K562 (cell line): ENCODE results near the gene ANK3. TPM values are rescaled to one million over a fixed set of nuclear protein-coding genes. Genes with fewer than 3 reads are reported as not detected.

Experiments
- ATF7 ChIP-seq: fragments of 450-650 bp; IDR thresholded peaks from 2 replicates; pipeline ENCODE4 v1.7.1; 2014; ENCODE audit warnings: mild to moderate bottlenecking, moderate library complexity
- C11orf30 ChIP-seq: fragments of 450-650 bp; IDR thresholded peaks from 2 replicates; pipeline ENCODE4 v1.6.1; 2016; ENCODE audit warnings: low read depth, mild to moderate bottlenecking
- CEBPB ChIP-seq: fragments of 450-650 bp; IDR thresholded peaks from 2 replicates; pipeline ENCODE4 v1.6.1; 2016; ENCODE audit warnings: missing genetic modification characterization, missing compliant biosample characterization
- DIDO1 ChIP-seq: fragments of 450-650 bp; IDR thresholded peaks from 2 replicates; pipeline ENCODE4 v1.6.1; 2016; ENCODE audit warnings: low read depth, missing biosample characterization, missing genetic modification characterization
- FOS ChIP-seq: IDR thresholded peaks from 3 replicates; pipeline ENCODE4 v1.6.1; 2011; ENCODE audit not compliant: insufficient read length; ENCODE audit errors: extremely low read depth
- FOSL1 ChIP-seq: fragments of 200-800 bp; sonication (Bioruptor generic); conservative IDR thresholded peaks from 2 replicates; pipeline ENCODE4 v1.6.1; 2016; ENCODE audit warnings: missing genetic modification characterization, missing compliant biosample characterization
- FOXJ2 ChIP-seq: fragments of 200-800 bp; sonication (Bioruptor generic); IDR thresholded peaks from 2 replicates; pipeline ENCODE4 v1.6.1; 2016; ENCODE audit warnings: missing genetic modification characterization, missing compliant biosample characterization
- JUN ChIP-seq, 2 experiments: sonication (generic) in 1 of 2; formaldehyde crosslinking in 1 of 2; IDR thresholded peaks; 2 replicates each; pipeline versions ENCODE4 v1.6.1 to v1.8.0; 2012 to 2022; ENCODE audit warnings: borderline replicate concordance in 2 of 2, mild to moderate bottlenecking in 2 of 2, improper control_type of control experiment in 1 of 2, low read depth in 1 of 2, low read length in 1 of 2, missing genetic modification reagents in 1 of 2
- JUND ChIP-seq, 2 experiments: IDR thresholded peaks; 2 replicates in 1 of 2; 3 replicates in 1 of 2; pipeline ENCODE4 v1.6.1; 2011; ENCODE audit warnings: borderline replicate concordance in 2 of 2, low read depth in 2 of 2, low read length in 2 of 2, improper control_type of control experiment in 1 of 2, missing biosample characterization in 1 of 2, missing genetic modification characterization in 1 of 2, missing genetic modification reagents in 1 of 2
- LCOR ChIP-seq: sonication (generic); formaldehyde crosslinking; IDR thresholded peaks from 2 replicates; pipeline ENCODE4 v1.8.0; 2022; ENCODE audit warnings: mild to moderate bottlenecking, missing genetic modification reagents
- MECOM ChIP-seq: fragments of 250-450 bp; sonication (Bioruptor Pico); IDR thresholded peaks from 2 replicates; pipeline ENCODE4 v1.8.0; 2022; ENCODE audit warnings: inconsistent platforms
- SMARCA4 ChIP-seq: fragments of 450-650 bp; IDR thresholded peaks from 2 replicates; pipeline ENCODE4 v1.6.1; 2016
- STAT5A ChIP-seq: IDR thresholded peaks from 2 replicates; pipeline ENCODE4 v1.6.1; 2012; ENCODE audit warnings: low read length, inconsistent platforms, borderline replicate concordance
- TRIM24 ChIP-seq, 2 experiments: fragments of 450-650 bp; IDR thresholded peaks; 2 replicates each; pipeline ENCODE4 v1.6.1; 2016
- TSHZ1 ChIP-seq: fragments of 250-450 bp; sonication (Bioruptor Pico); IDR thresholded peaks from 2 replicates; pipeline ENCODE4 v1.4.0; 2020; ENCODE audit warnings: mild to moderate bottlenecking, moderate library complexity
- ZBTB12 ChIP-seq: fragments of 250-450 bp; sonication (Bioruptor Pico); IDR thresholded peaks from 2 replicates; pipeline ENCODE4 v1.4.0; 2020
- ZC3H11A ChIP-seq: IDR thresholded peaks from 2 replicates; pipeline ENCODE4 v1.6.1; 2012; ENCODE audit warnings: low read depth, low read length, improper control_type of control experiment
- ZFP30 ChIP-seq: fragments of 250-450 bp; sonication (Bioruptor Pico); IDR thresholded peaks from 2 replicates; pipeline ENCODE4 v1.8.0; 2022; ENCODE audit warnings: moderate library complexity, mild to moderate bottlenecking, inconsistent platforms, borderline replicate concordance
- ZKSCAN1 ChIP-seq: fragments of 150-350 bp; IDR thresholded peaks from 2 replicates; pipeline ENCODE4 v1.6.1; 2016; ENCODE audit warnings: low read depth, low read length
- ZMIZ1 ChIP-seq, 2 experiments: fragments of 150-350 bp in 1 of 2; IDR thresholded peaks; 2 replicates each; pipeline ENCODE4 v1.6.1; 2012 to 2016; ENCODE audit warnings: low read depth in 2 of 2, low read length in 2 of 2, mild to moderate bottlenecking in 1 of 2, moderate library complexity in 1 of 2
- ZNF121 ChIP-seq: sonication (generic); formaldehyde crosslinking; conservative IDR thresholded peaks from 2 replicates; pipeline ENCODE4 v1.8.0; 2022; ENCODE audit warnings: missing genetic modification reagents
- ZNF766 ChIP-seq: fragments of 200-800 bp; sonication (Bioruptor generic); conservative IDR thresholded peaks from 2 replicates; pipeline ENCODE4 v1.6.1; 2016; ENCODE audit warnings: missing genetic modification characterization, missing compliant biosample characterization
- polyA plus RNA-seq, 8 experiments: library from polyadenylated mRNA; depleted of rRNA in 4 of 8; stranded (reverse) in 5 of 8; unstranded in 3 of 8; fragments of >200 nt; fragmentation: Nextera tagmentation in 2 of 8; fragmentation: Illumina TruSeq in 1 of 8; extraction: Ambion mirVana in 2 of 8; extraction: Trizol in 1 of 8; gene quantifications; 2 replicates each; pipeline versions ENCODE4 v1.2.1 to v1.2.3, GENCODE V29; 2011 to 2014; ENCODE audit warnings: inconsistent platforms in 1 of 8, missing spikeins in 1 of 8
- total RNA-seq, 7 experiments: library from RNA; depleted of rRNA in 6 of 7; stranded (reverse); fragments of >200 nt in 6 of 7; fragmentation: Illumina TruSeq in 2 of 7; extraction: Trizol in 2 of 7; gene quantifications; 2 replicates each; pipeline versions ENCODE4 v1.2.1 to v1.2.3, GENCODE V29; 2011 to 2021; ENCODE audit warnings: low replicate concordance in 1 of 7

Gene ANK3
- total and polyA plus RNA-seq, 9 of the 15 experiments (the other 6 are each of a cell fraction or from before 2014, with no cell fraction given), result 10.0 to 32.3 (median 17.9) TPM

GRCh38 chr10:60426425-60426824, 36.8 kb upstream of the ANK3 start (continued):
- TF ChIP-seq ZBTB12 (no peak), ZNF121 (CRISPR knock-in tag) (no peak), LCOR (no peak), ZMIZ1 (IDR thresholded peaks at IDR 0.05; ENCODE audit: low read depth in 2 of 2, low read length in 2 of 2) (no peak), C11orf30 (peak; percentile 38; the same call in 1 of the 2 replicates), FOSL1 (tag) (peak; percentile 97), FOXJ2 (tag) (no peak), SMARCA4 (peak; percentile 61; the same call in 1 of the 2 replicates), JUN (IDR thresholded peaks at IDR 0.05; ENCODE audit: borderline replicate concordance, low read depth, low read length) (peak; percentile 79), JUN (CRISPR knock-in tag; IDR thresholded peaks at IDR 0.05; ENCODE audit: borderline replicate concordance) (no peak), ZFP30 (no peak), STAT5A (no peak), ATF7 (0 out of 2 replicates have a peak, but pooled peaks have one; percentile 28), TSHZ1 (CRISPR knock-in tag) (no peak), FOS (peak; percentile 13), ZC3H11A (no peak), MECOM (CRISPR knock-in tag) (no peak), TRIM24 (IDR thresholded peaks at IDR 0.05) (peak in 1 of 2 experiments; percentile 74; a peak in 1 of 4 replicates), CEBPB (tag) (peak; percentile 67), JUND (IDR thresholded peaks at IDR 0.05; ENCODE audit: borderline replicate concordance, low read depth, low read length) (peak; percentile 92), JUND (tag; IDR thresholded peaks at IDR 0.05; ENCODE audit: borderline replicate concordance, low read depth, low read length) (peak; percentile 75; the same call in 2 of the 3 replicates), ZNF766 (CRISPR knock-in tag) (no peak), DIDO1 (tag) (no peak), ZKSCAN1 (no peak)
